Right lobe of liver (tissue), 6 donors: ENCODE results near the gene CAB39. TPM values are rescaled to one million over a fixed set of nuclear protein-coding genes. Genes with fewer than 3 reads are reported as not detected.
A peak's percentile ranks its signal among the peaks of the same experiment; 100 is the strongest.
"Not testable (repeated sequence)": the region's sequence is repeated elsewhere in the genome, so short reads cannot be mapped to it uniquely, and the experiment has no call there.

ENCODE experiments used
- ATAC-seq, 4 donors: fragments of 200-7000 bp; cut with Tn5 transposase; one replicate each; pipeline ENCODE4 v1.9.1; 2020; ENCODE audit warnings: mild to moderate bottlenecking in 4 of 4, moderate library complexity in 4 of 4
- DNase-seq, 3 donors: peaks; one replicate each; pipeline ENCODE4 v3.0.0-alpha.2; 2020
- H3K27ac ChIP-seq, 3 donors: fragments of 200-600 bp; one replicate each; pipeline ENCODE4 v1.8.0; 2022
- H3K27me3 ChIP-seq, 2 donors: fragments of 200-600 bp; one replicate each; pipeline ENCODE4 v1.8.0; 2022
- H3K36me3 ChIP-seq, 4 donors: fragments of 200-600 bp; sonication (generic) in 1 of 4; one replicate each; pipeline versions ENCODE4 v1.5.1 to v1.8.0; 2017 to 2022; ENCODE audit warnings: control low read depth in 1 of 4
- H3K4me1 ChIP-seq, 4 donors: fragments of 200-600 bp; sonication (generic) in 1 of 4; one replicate each; pipeline versions ENCODE4 v1.5.1 to v1.8.0; 2017 to 2022; ENCODE audit warnings: control low read depth in 1 of 4
- H3K4me3 ChIP-seq, 3 donors: fragments of 200-600 bp; one replicate each; pipeline ENCODE4 v1.8.0; 2022
- H3K9me3 ChIP-seq, 4 donors: fragments of 200-600 bp; sonication (generic) in 1 of 4; one replicate each; pipeline versions ENCODE4 v1.5.1 to v1.8.0; 2017 to 2022; ENCODE audit warnings: control low read depth in 1 of 4
- CTCF ChIP-seq, 4 donors: fragments of 200-600 bp in 3 of 4; fragments of 450-650 bp in 1 of 4; IDR thresholded peaks; one replicate each; pipeline versions ENCODE4 v1.5.1 to v1.8.0; 2016 to 2022; ENCODE audit warnings: antibody characterized with exemption in 4 of 4, mild to moderate bottlenecking in 2 of 4
- POLR2A ChIP-seq: fragments of 450-650 bp; IDR thresholded peaks from one replicate; pipeline ENCODE4 v1.6.1; 2017; ENCODE audit warnings: antibody characterized with exemption, mild to moderate bottlenecking
- WGBS: methylation state at CpG from one replicate; pipeline ENCODE4 v1.1.6; 2018; ENCODE audit warnings: low coverage, low lambda C conversion rate; ENCODE audit not compliant: insufficient coverage; ENCODE audit errors: missing lambda C conversion rate; 5-methylcytosine and 5-hydroxymethylcytosine counted together
- intact Hi-C, 2 donors: fragments of 100-400 bp; cut with DNase I; formaldehyde crosslinking; loops; one replicate each; pipeline versions ENCODE4 v1.11.2 to v1.14.1; 2022
- total RNA-seq, 6 experiments: library from RNA; depleted of rRNA in 2 of 6; stranded (reverse); fragments of >200 nt in 2 of 6; fragmentation: NEBNext Ultra II Directional in 3 of 6; extraction: Animal tissue kit (Norgen Biotek cat#: 25700) in 3 of 6; gene quantifications; one replicate each; pipeline versions ENCODE4 v1.1.0 to v1.2.4, GENCODE V29; 2016 to 2023
- donor health status: DM: no; HTN: yes; CAD: no.
- donor health status: DM: no; HTN: no; CAD: no.
- donor health status: DM: no; HTN: no; CAD: no.
- donor health status: DM: no; HTN: yes; CAD: no.
- donor health status: DM: no; HTN: yes; CAD: no.

The CAB39 gene
- total RNA-seq, 6 experiments from 2014 or later = 25.3 to 32.4 (median 27.8) TPM

GRCh38 chr2:230697676-230698075 is 15.0 kb upstream of the CAB39 start:
- Histone ChIP-seq H3K4me1 (no peaks in the 10 kb centered on the region), H3K9me3 (no peaks in the 10 kb centered on the region), H3K4me3 (no peak overlapping the region), H3K36me3 (no peaks in the 10 kb centered on the region), H3K27me3 (no peaks in the 10 kb centered on the region), H3K27ac (no peak overlapping the region)
- 79% methylated on average over 3 of the region's 4 CpGs for WGBS
- no peak for TF ChIP-seq CTCF (IDR thresholded peaks at IDR 0.05)
- TF ChIP-seq POLR2A = no peak
- intact Hi-C loops = no loop called here
- DNase-seq = no peak
- no peak for ATAC-seq

- WGBS = 100% methylated on average over 1 of the region's 3 CpGs
- H3K36me3 ChIP-seq, intact Hi-C loops, H3K9me3 ChIP-seq, H3K27ac ChIP-seq, ATAC-seq, H3K4me1 ChIP-seq, H3K27me3 ChIP-seq, H3K4me3 ChIP-seq: not testable (repeated sequence)
- DNase-seq = peak in 1 of 3 donors; percentile 31
Measured at GRCh38 chr2:230698753-230699152, 13.9 kb upstream of the CAB39 start.

GRCh38 chr2:230700447-230700846 is 12.2 kb upstream of the CAB39 start:
- H3K4me1 ChIP-seq = no peaks in the 10 kb centered on the region
- DNase-seq = peak in 1 of 3 donors; percentile 20
- no peak overlapping the region for H3K27ac ChIP-seq
- H3K9me3 ChIP-seq = no peaks in the 10 kb centered on the region
- TF ChIP-seq POLR2A = no peak
- no peak for TF ChIP-seq CTCF (IDR thresholded peaks at IDR 0.05)
- peak; percentile 34 to 67 (median 50) for ATAC-seq
- no peak overlapping the region for H3K4me3 ChIP-seq
- intact Hi-C loops = no loop called here
- no peaks in the 10 kb centered on the region for H3K27me3 ChIP-seq
- no peaks in the 10 kb centered on the region for H3K36me3 ChIP-seq

GRCh38 chr2:230701308-230701707 is 11.3 kb upstream of the CAB39 start:
- Histone ChIP-seq H3K27ac (no peak overlapping the region), H3K36me3 (no peaks in the 10 kb centered on the region), H3K27me3 (no peaks in the 10 kb centered on the region), H3K9me3 (no peaks in the 10 kb centered on the region), H3K4me3 (no peak overlapping the region), H3K4me1 (no peaks in the 10 kb centered on the region)
- TF ChIP-seq CTCF (IDR thresholded peaks at IDR 0.05) = no peak
- no peak for TF ChIP-seq POLR2A
- ATAC-seq = no peak
- DNase-seq = peak in 1 of 3 donors; percentile 8
- intact Hi-C loops = no loop called here
- WGBS = 67% methylated on average over 3 of the region's 3 CpGs

GRCh38 chr2:230702457-230702856 is 10.2 kb upstream of the CAB39 start:
- H3K27me3 ChIP-seq, H3K4me3 ChIP-seq, ATAC-seq, H3K27ac ChIP-seq, intact Hi-C loops, H3K9me3 ChIP-seq, DNase-seq, H3K36me3 ChIP-seq, H3K4me1 ChIP-seq: not testable (repeated sequence)
- 97% methylated on average over 4 of the region's 4 CpGs for WGBS

- Histone ChIP-seq H3K27ac (no peak overlapping the region), H3K4me3 (no peak overlapping the region), H3K4me1 (no peaks in the 10 kb centered on the region), H3K9me3 (no peaks in the 10 kb centered on the region), H3K27me3 (no peaks in the 10 kb centered on the region), H3K36me3 (no peaks in the 10 kb centered on the region)
- TF ChIP-seq POLR2A (no peak), CTCF (IDR thresholded peaks at IDR 0.05) (no peak)
- ATAC-seq (no peak), DNase-seq (no peak)
- WGBS = 57% methylated on average over 1 of the region's 3 CpGs
- intact Hi-C loops = no loop called here
Measured at GRCh38 chr2:230703514-230703913, 9.1 kb upstream of the CAB39 start.
